MG63 (cell line): ENCODE measurements around the gene NHLRC1. TPM values are rescaled to one million over a fixed set of nuclear protein-coding genes. Genes with fewer than 3 reads are reported as not detected.

ENCODE experiments used
- DNase-seq: peaks from one replicate; pipeline ENCODE4 v3.0.0-alpha.2; 2020
- H3K27me3 ChIP-seq: fragments of 250-450 bp; sonication (Bioruptor Pico); 2 replicates; pipeline ENCODE4 v1.5.1; 2020; ENCODE audit warnings: mild to moderate bottlenecking, moderate library complexity
- H3K36me3 ChIP-seq: fragments of 250-450 bp; sonication (Bioruptor Pico); 2 replicates; pipeline ENCODE4 v1.5.1; 2020; ENCODE audit warnings: mild to moderate bottlenecking, moderate library complexity
- H3K4me3 ChIP-seq: fragments of 250-450 bp; sonication (Bioruptor Pico); 2 replicates; pipeline ENCODE4 v1.5.1; 2020; ENCODE audit warnings: mild to moderate bottlenecking, moderate library complexity
- H3K9me3 ChIP-seq: fragments of 250-450 bp; sonication (Bioruptor Pico); 2 replicates; pipeline ENCODE4 v1.5.1; 2020; ENCODE audit warnings: mild to moderate bottlenecking, moderate library complexity
- total RNA-seq: library from RNA; depleted of rRNA; stranded (reverse); fragments of >200 nt; shearing (Covaris generic); gene quantifications from 2 replicates; pipeline ENCODE4 v1.2.3, GENCODE V29; 2014; ENCODE audit warnings: low replicate concordance

Gene NHLRC1
- total RNA-seq, 1 experiment from 2014 or later, result 0.49 TPM

GRCh38 chr6:18102783-18103509 is 19.5 kb downstream of the NHLRC1 start:
- H3K27me3 ChIP-seq, result no peaks in the 10 kb centered on the region
- no peaks in the 10 kb centered on the region for H3K36me3 ChIP-seq
- no peak for DNase-seq
- peaks cover 3% of the 10 kb centered on the region; the same call in 1 of the 2 replicates for H3K9me3 ChIP-seq
- no peak overlapping the region for H3K4me3 ChIP-seq

- H3K4me3 ChIP-seq, result no peak overlapping the region
- no peak for DNase-seq
- 0 out of 2 replicates have a peak, but pooled peaks cover under 1% of the 10 kb centered on the region for H3K9me3 ChIP-seq
- H3K36me3 ChIP-seq, result no peaks in the 10 kb centered on the region
- H3K27me3 ChIP-seq, result no peaks in the 10 kb centered on the region
These were observed 20.6 kb downstream of the NHLRC1 start for GRCh38 chr6:18101873-18102272.

- no peaks in the 10 kb centered on the region for H3K27me3 ChIP-seq
- H3K36me3 ChIP-seq, result no peaks in the 10 kb centered on the region
- H3K4me3 ChIP-seq, result no peak overlapping the region
- DNase-seq, result no peak
- no peaks in the 10 kb centered on the region for H3K9me3 ChIP-seq
These were observed 21.2 kb downstream of the NHLRC1 start for GRCh38 chr6:18101271-18101670.

- no peaks in the 10 kb centered on the region for H3K27me3 ChIP-seq
- no peaks in the 10 kb centered on the region for H3K36me3 ChIP-seq
- no peak for DNase-seq
- H3K4me3 ChIP-seq, result no peak overlapping the region
- H3K9me3 ChIP-seq, result no peaks in the 10 kb centered on the region
These were observed 22.2 kb downstream of the NHLRC1 start for GRCh38 chr6:18100296-18100695.

GRCh38 chr6:18099511-18099910 is 23.0 kb downstream of the NHLRC1 start:
- DNase-seq, result no peak
- Histone ChIP-seq H3K4me3 (no peak overlapping the region), H3K36me3 (no peaks in the 10 kb centered on the region), H3K27me3 (no peaks in the 10 kb centered on the region), H3K9me3 (no peaks in the 10 kb centered on the region)

GRCh38 chr6:18096423-18096822 is 26.1 kb downstream of the NHLRC1 start:
- H3K36me3 ChIP-seq, result no peaks in the 10 kb centered on the region
- no peak overlapping the region for H3K4me3 ChIP-seq
- no peaks in the 10 kb centered on the region for H3K9me3 ChIP-seq
- no peak for DNase-seq
- H3K27me3 ChIP-seq, result no peaks in the 10 kb centered on the region

- H3K9me3 ChIP-seq, result no peaks in the 10 kb centered on the region
- no peaks in the 10 kb centered on the region for H3K27me3 ChIP-seq
- no peak overlapping the region for H3K4me3 ChIP-seq
- H3K36me3 ChIP-seq, result no peaks in the 10 kb centered on the region
- no peak for DNase-seq
These were observed 31.1 kb downstream of the NHLRC1 start for GRCh38 chr6:18091382-18091781.

GRCh38 chr6:18090349-18090786 is 32.1 kb downstream of the NHLRC1 start:
- no peaks in the 10 kb centered on the region for H3K27me3 ChIP-seq
- no peak overlapping the region for H3K4me3 ChIP-seq
- no peaks in the 10 kb centered on the region for H3K9me3 ChIP-seq
- DNase-seq, result no peak
- H3K36me3 ChIP-seq, result no peaks in the 10 kb centered on the region

GRCh38 chr6:18088419-18089296 is 33.8 kb downstream of the NHLRC1 start:
- DNase-seq, result no peak
- Histone ChIP-seq H3K27me3 (no peaks in the 10 kb centered on the region), H3K36me3 (no peaks in the 10 kb centered on the region), H3K9me3 (no peaks in the 10 kb centered on the region), H3K4me3 (no peak overlapping the region)

GRCh38 chr6:18087396-18088165 is 34.9 kb downstream of the NHLRC1 start:
- no peaks in the 10 kb centered on the region for H3K27me3 ChIP-seq
- no peak overlapping the region for H3K4me3 ChIP-seq
- no peaks in the 10 kb centered on the region for H3K9me3 ChIP-seq
- H3K36me3 ChIP-seq, result no peaks in the 10 kb centered on the region
- no peak for DNase-seq

- Histone ChIP-seq H3K4me3 (no peak overlapping the region), H3K27me3 (no peaks in the 10 kb centered on the region), H3K36me3 (no peaks in the 10 kb centered on the region), H3K9me3 (no peaks in the 10 kb centered on the region)
- DNase-seq, result no peak
These were observed 41.3 kb downstream of the NHLRC1 start for GRCh38 chr6:18081025-18081668.

- no peaks in the 10 kb centered on the region for H3K9me3 ChIP-seq
- H3K36me3 ChIP-seq, result no peaks in the 10 kb centered on the region
- H3K27me3 ChIP-seq, result no peaks in the 10 kb centered on the region
- no peak overlapping the region for H3K4me3 ChIP-seq
- DNase-seq, result no peak
These were observed 41.9 kb downstream of the NHLRC1 start for GRCh38 chr6:18080544-18080943.

GRCh38 chr6:18078866-18079265 is 43.6 kb downstream of the NHLRC1 start:
- Histone ChIP-seq H3K9me3 (no peaks in the 10 kb centered on the region), H3K27me3 (no peaks in the 10 kb centered on the region), H3K36me3 (no peaks in the 10 kb centered on the region), H3K4me3 (no peak overlapping the region)
- no peak for DNase-seq

- H3K36me3 ChIP-seq, result no peaks in the 10 kb centered on the region
- no peak for DNase-seq
- H3K9me3 ChIP-seq, result no peaks in the 10 kb centered on the region
- H3K4me3 ChIP-seq, result no peak overlapping the region
- H3K27me3 ChIP-seq, result no peaks in the 10 kb centered on the region
These were observed 46.2 kb downstream of the NHLRC1 start for GRCh38 chr6:18076231-18076630.

GRCh38 chr6:18072841-18073240 is 49.6 kb downstream of the NHLRC1 start:
- Histone ChIP-seq H3K4me3 (no peak overlapping the region), H3K9me3 (no peaks in the 10 kb centered on the region), H3K27me3 (no peaks in the 10 kb centered on the region), H3K36me3 (no peaks in the 10 kb centered on the region)
- no peak for DNase-seq

GRCh38 chr6:18070486-18070885 is 52.0 kb downstream of the NHLRC1 start:
- no peak for DNase-seq
- Histone ChIP-seq H3K9me3 (no peaks in the 10 kb centered on the region), H3K36me3 (no peaks in the 10 kb centered on the region), H3K4me3 (no peak overlapping the region), H3K27me3 (no peaks in the 10 kb centered on the region)
